ENCODE data around the gene PLB1. TPM values are rescaled to one million over a fixed set of nuclear protein-coding genes. Genes with fewer than 3 reads are reported as not detected.

PLB1 gene
- total RNA-seq, 2 experiments from 2014 or later, result 0.25 to 0.50 TPM

- Mint-ChIP-seq H3K9me3 (no peaks in the 10 kb centered on the region), H3K36me3 (ENCODE audit: low read depth) (no peaks in the 10 kb centered on the region), H3K27ac (no peak overlapping the region), H3K4me1 (ENCODE audit: low read depth) (peaks cover 19% of the 10 kb centered on the region), H3K4me3 (no peak overlapping the region), H3K27me3 (no peaks in the 10 kb centered on the region)
- ChIA-PET CTCF (interaction anchor here (1.9 kb wide), 1 partner anchor 42 kb away, joined by 5 read pairs; no protein-coding TSS in a partner anchor), POLR2A (no interaction called here)
- intact Hi-C loops (cut with micrococcal nuclease), result no loop called here
- DNase-seq (no peak), ATAC-seq (no peak)
- TF ChIP-seq CTCF (IDR thresholded peaks at IDR 0.05), result no peak
Observed at GRCh38 chr2:28636491-28636890, 140.6 kb downstream of the PLB1 start.

- ChIA-PET POLR2A (no interaction called here), CTCF (interaction anchor here (1.9 kb wide), 1 partner anchor 42 kb away, joined by 5 read pairs; no protein-coding TSS in a partner anchor)
- TF ChIP-seq CTCF (IDR thresholded peaks at IDR 0.05), result no peak
- no peak overlapping the region for H3K4me3 Mint-ChIP-seq
- no peaks in the 10 kb centered on the region for H3K36me3 Mint-ChIP-seq (ENCODE audit: low read depth)
- H3K4me1 Mint-ChIP-seq (ENCODE audit: low read depth), result peaks cover 19% of the 10 kb centered on the region
- no peak overlapping the region for H3K27ac Mint-ChIP-seq
- H3K27me3 Mint-ChIP-seq, result no peaks in the 10 kb centered on the region
- intact Hi-C loops (cut with micrococcal nuclease), result no loop called here
- no peak for DNase-seq
- no peak for ATAC-seq
- no peaks in the 10 kb centered on the region for H3K9me3 Mint-ChIP-seq
Observed at GRCh38 chr2:28637066-28638047, 141.5 kb downstream of the PLB1 start.

GRCh38 chr2:28638102-28638501, 142.2 kb downstream of the PLB1 start:
- H3K27me3 Mint-ChIP-seq, result no peaks in the 10 kb centered on the region
- intact Hi-C loops (cut with micrococcal nuclease), result no loop called here
- ATAC-seq (peak; percentile 28), DNase-seq (no peak)
- ChIA-PET POLR2A (no interaction called here), CTCF (no interaction called here)
- peaks cover 19% of the 10 kb centered on the region for H3K4me1 Mint-ChIP-seq (ENCODE audit: low read depth)
- no peak overlapping the region for H3K4me3 Mint-ChIP-seq
- H3K9me3 Mint-ChIP-seq, result no peaks in the 10 kb centered on the region
- H3K36me3 Mint-ChIP-seq (ENCODE audit: low read depth), result no peaks in the 10 kb centered on the region
- TF ChIP-seq CTCF (IDR thresholded peaks at IDR 0.05), result no peak
- H3K27ac Mint-ChIP-seq, result peak overlapping the region; percentile 1

GRCh38 chr2:28639092-28639691, 143.3 kb downstream of the PLB1 start:
- ATAC-seq, result no peak
- no peak for DNase-seq
- no peak for TF ChIP-seq CTCF (IDR thresholded peaks at IDR 0.05)
- no peaks in the 10 kb centered on the region for H3K36me3 Mint-ChIP-seq (ENCODE audit: low read depth)
- H3K4me1 Mint-ChIP-seq (ENCODE audit: low read depth), result peaks cover 19% of the 10 kb centered on the region
- intact Hi-C loops (cut with micrococcal nuclease), result no loop called here
- ChIA-PET POLR2A (no interaction called here), CTCF (interaction anchor here (2.2 kb wide), 1 partner anchor 45 kb away, joined by 8 read pairs; no protein-coding TSS in a partner anchor)
- H3K4me3 Mint-ChIP-seq, result no peak overlapping the region
- no peak overlapping the region for H3K27ac Mint-ChIP-seq
- H3K27me3 Mint-ChIP-seq, result no peaks in the 10 kb centered on the region
- no peaks in the 10 kb centered on the region for H3K9me3 Mint-ChIP-seq

- Mint-ChIP-seq H3K27ac (no peak overlapping the region), H3K9me3 (no peaks in the 10 kb centered on the region), H3K27me3 (no peaks in the 10 kb centered on the region), H3K4me1 (ENCODE audit: low read depth) (peaks cover 19% of the 10 kb centered on the region), H3K36me3 (ENCODE audit: low read depth) (no peaks in the 10 kb centered on the region), H3K4me3 (no peak overlapping the region)
- CTCF ChIA-PET, result interaction anchor here (2.2 kb wide), 1 partner anchor 45 kb away, joined by 8 read pairs; no protein-coding TSS in a partner anchor
- no peak for TF ChIP-seq CTCF (IDR thresholded peaks at IDR 0.05)
- intact Hi-C loops (cut with micrococcal nuclease), result no loop called here
- POLR2A ChIA-PET, result interaction anchor here (1.6 kb wide), 1 partner anchor 12 kb away, joined by 3 read pairs; no protein-coding TSS in a partner anchor
- DNase-seq (peak; percentile 51), ATAC-seq (peak; percentile 76)
Observed at GRCh38 chr2:28639836-28640235, 144.0 kb downstream of the PLB1 start.
